Left ventricle myocardium inferior (tissue), 1 donor: Measurements from ENCODE around the gene RIMS1. TPM values are rescaled to one million over a fixed set of nuclear protein-coding genes. Genes with fewer than 3 reads are reported as not detected.

Experiments
- DNase-seq: peaks from one replicate; pipeline ENCODE4 v3.0.0-alpha.2; 2020
- H3K27ac ChIP-seq: fragments of 200-600 bp; replicated peaks from 2 replicates; pipeline ENCODE4 v1.8.0; 2021
- H3K27me3 ChIP-seq: fragments of 200-600 bp; 2 replicates; pipeline ENCODE4 v1.8.0; 2021; ENCODE audit warnings: low read depth
- H3K36me3 ChIP-seq: fragments of 200-600 bp; 2 replicates; pipeline ENCODE4 v1.8.0; 2021
- H3K4me1 ChIP-seq: fragments of 200-600 bp; 2 replicates; pipeline ENCODE4 v1.8.0; 2021
- H3K4me3 ChIP-seq: fragments of 200-600 bp; 2 replicates; pipeline ENCODE4 v1.8.0; 2021; ENCODE audit warnings: mild to moderate bottlenecking, moderate library complexity
- H3K9me3 ChIP-seq: fragments of 200-600 bp; replicated peaks from 2 replicates; pipeline ENCODE4 v1.8.0; 2021
- intact Hi-C: fragments of 100-400 bp; cut with micrococcal nuclease; formaldehyde crosslinking; loops from one replicate; pipeline ENCODE4 v1.11.0; 2022
- total RNA-seq: library from RNA; stranded (reverse); fragmentation: NEBNext Ultra II Directional; extraction: Animal tissue kit (Norgen Biotek cat#: 25700); gene quantifications from one replicate; pipeline ENCODE4 v1.2.1, GENCODE V29; 2021
- TF ChIP-seq, protein P1 (sequence below): fragments of 200-600 bp; IDR thresholded peaks from 2 replicates; pipeline ENCODE4 v1.8.0; 2021; ENCODE audit warnings: antibody characterized with exemption, mild to moderate bottlenecking, borderline replicate concordance
- donor health status: DM: no; HTN: yes; CAD: no; lungs with severe emphysema.

RIMS1 gene
- total RNA-seq, 1 donor from 2014 or later, result 0.93 TPM

DNA sequence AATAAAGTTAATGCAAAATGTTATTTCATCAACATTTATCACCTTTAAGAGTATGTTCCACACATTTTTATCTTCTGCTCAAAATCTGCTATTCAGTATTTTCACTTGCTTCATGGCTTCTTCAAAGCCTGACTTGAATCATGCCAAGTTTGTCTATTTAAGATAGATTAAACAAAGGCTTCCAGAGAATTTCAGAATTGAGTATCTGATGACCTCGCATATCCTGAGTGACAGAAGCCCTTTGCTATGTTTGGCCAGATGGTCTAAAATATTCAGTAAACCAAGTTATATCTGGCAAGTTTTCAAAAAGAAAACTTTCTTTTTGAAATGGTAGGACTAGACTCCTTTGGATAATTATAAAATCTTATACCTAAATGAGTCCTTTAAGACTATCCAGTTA is 386.6 kb downstream of the RIMS1 start:
- no peak overlapping the region for H3K4me3 ChIP-seq
- H3K27me3 ChIP-seq, result no peaks in the 10 kb centered on the region
- no peaks in the 10 kb centered on the region for H3K9me3 ChIP-seq
- TF ChIP-seq, protein P1, sequence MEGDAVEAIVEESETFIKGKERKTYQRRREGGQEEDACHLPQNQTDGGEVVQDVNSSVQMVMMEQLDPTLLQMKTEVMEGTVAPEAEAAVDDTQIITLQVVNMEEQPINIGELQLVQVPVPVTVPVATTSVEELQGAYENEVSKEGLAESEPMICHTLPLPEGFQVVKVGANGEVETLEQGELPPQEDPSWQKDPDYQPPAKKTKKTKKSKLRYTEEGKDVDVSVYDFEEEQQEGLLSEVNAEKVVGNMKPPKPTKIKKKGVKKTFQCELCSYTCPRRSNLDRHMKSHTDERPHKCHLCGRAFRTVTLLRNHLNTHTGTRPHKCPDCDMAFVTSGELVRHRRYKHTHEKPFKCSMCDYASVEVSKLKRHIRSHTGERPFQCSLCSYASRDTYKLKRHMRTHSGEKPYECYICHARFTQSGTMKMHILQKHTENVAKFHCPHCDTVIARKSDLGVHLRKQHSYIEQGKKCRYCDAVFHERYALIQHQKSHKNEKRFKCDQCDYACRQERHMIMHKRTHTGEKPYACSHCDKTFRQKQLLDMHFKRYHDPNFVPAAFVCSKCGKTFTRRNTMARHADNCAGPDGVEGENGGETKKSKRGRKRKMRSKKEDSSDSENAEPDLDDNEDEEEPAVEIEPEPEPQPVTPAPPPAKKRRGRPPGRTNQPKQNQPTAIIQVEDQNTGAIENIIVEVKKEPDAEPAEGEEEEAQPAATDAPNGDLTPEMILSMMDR, result no peak
- H3K27ac ChIP-seq, result no peak overlapping the region
- intact Hi-C loops, result no loop called here
- H3K4me1 ChIP-seq, result no peaks in the 10 kb centered on the region
- H3K36me3 ChIP-seq, result no peaks in the 10 kb centered on the region
- DNase-seq, result no peak

DNA sequence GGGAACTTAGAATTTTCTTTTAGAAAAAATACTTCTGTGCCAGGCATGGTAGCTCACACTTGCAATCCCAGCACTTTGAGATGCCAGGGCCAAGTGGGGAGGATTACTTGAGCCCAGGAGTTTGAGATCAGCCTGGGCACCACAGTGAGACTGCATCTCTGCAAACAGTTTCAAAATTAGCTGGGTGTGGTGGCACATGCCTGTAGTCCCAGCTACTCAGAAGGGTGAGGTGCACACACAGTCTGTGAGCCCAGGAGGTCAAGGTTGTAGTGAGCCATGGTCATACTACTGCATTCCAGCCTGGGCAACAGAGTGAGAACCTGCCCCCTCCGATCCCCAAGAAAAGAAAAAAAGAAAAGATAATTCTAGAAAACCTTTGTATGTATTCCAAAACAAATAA is 389.5 kb downstream of the RIMS1 start:
- Histone ChIP-seq H3K4me1 (no peaks in the 10 kb centered on the region), H3K9me3 (no peaks in the 10 kb centered on the region), H3K4me3 (no peak overlapping the region), H3K27me3 (no peaks in the 10 kb centered on the region), H3K36me3 (no peaks in the 10 kb centered on the region), H3K27ac (no peak overlapping the region)
- intact Hi-C loops, result no loop called here
- TF ChIP-seq, protein P1, result no peak
- DNase-seq, result no peak

DNA sequence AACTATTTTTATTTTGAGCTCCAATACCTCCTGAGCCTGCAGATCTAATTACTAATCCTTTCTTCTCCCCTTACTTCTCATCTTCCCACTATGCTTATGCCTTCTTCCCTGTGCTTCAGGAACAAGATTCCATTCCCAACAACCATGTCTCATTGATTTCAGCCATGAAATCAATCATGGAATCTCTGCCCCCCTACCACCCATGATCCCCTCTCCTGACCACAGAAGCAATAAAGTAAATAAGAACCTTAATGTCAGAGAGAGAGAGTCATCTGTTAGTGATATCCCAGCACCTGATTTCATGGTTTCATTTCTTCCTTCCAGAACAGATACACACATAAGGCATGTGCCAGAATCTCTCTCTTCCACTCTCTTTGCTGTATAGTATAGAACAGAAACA is 395.9 kb downstream of the RIMS1 start:
- Histone ChIP-seq H3K27ac (no peak overlapping the region), H3K4me3 (no peak overlapping the region), H3K27me3 (no peaks in the 10 kb centered on the region), H3K9me3 (no peaks in the 10 kb centered on the region), H3K36me3 (no peaks in the 10 kb centered on the region), H3K4me1 (no peaks in the 10 kb centered on the region)
- no peak for DNase-seq
- TF ChIP-seq, protein P1, result no peak
- intact Hi-C loops, result no loop called here

DNA sequence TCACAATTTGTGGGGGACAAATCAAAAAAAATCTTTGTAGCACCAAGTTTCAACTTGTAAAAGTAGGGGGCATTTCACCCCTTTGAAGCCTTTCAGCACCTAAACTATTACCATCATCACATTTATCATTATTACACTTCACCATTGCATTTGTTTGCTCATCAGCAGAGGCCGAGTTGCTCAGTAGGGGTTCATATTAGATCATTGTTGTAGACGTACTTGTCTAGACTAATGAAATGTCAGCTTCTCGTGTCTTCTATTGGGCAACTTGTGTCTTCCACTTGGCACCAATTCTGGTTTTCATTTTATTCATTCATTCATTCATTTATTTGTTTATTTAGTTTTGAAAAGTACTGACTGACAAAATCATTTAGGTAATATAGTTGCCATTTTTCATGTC is 397.2 kb downstream of the RIMS1 start:
- Histone ChIP-seq H3K4me1 (no peaks in the 10 kb centered on the region), H3K36me3 (no peaks in the 10 kb centered on the region), H3K4me3 (no peak overlapping the region), H3K9me3 (no peaks in the 10 kb centered on the region), H3K27me3 (no peaks in the 10 kb centered on the region), H3K27ac (no peak overlapping the region)
- intact Hi-C loops, result no loop called here
- TF ChIP-seq, protein P1, result no peak
- DNase-seq, result no peak

DNA sequence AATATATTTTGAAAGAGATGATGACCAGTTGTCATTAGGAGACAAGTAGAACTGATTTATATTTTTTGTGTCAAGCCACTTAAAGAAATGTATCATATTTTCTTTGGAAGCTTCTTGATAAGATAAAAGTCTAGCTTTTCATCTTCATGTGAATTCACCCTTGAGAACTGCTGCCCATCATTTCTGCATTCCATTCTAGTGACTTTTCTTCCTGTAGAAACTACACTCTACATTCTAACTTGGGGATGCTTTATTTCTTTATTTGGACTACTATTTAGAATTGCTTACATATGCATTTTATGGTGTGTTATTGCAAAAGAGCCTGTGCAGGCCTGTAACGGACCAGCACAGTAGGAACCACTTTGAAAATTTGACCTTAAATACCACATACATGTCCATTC is 400.6 kb downstream of the RIMS1 start:
- intact Hi-C loops, result no loop called here
- H3K4me3 ChIP-seq, result no peak overlapping the region
- no peaks in the 10 kb centered on the region for H3K9me3 ChIP-seq
- H3K4me1 ChIP-seq, result no peaks in the 10 kb centered on the region
- H3K27me3 ChIP-seq, result no peaks in the 10 kb centered on the region
- TF ChIP-seq, protein P1, result no peak
- no peak overlapping the region for H3K27ac ChIP-seq
- no peaks in the 10 kb centered on the region for H3K36me3 ChIP-seq
- DNase-seq, result no peak

DNA sequence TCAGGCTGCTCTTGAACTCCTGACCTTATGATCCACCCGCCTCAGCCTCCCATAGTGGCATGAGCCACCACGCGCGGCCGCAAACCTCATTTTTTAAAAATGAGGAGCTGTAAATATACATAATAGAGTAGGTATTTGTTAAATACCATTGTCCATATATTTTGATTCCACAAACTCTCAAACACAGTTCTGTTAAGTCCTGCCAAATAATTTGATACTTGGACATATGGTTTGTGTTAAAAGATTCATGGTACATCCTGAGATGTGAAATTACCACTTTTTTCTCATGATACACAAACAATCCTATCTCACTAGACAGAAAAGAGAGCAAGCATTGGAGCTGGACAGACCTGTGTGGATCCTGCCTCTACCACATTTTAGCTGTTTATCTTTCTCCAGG is 401.5 kb downstream of the RIMS1 start:
- Histone ChIP-seq H3K9me3 (no peaks in the 10 kb centered on the region), H3K27ac (no peak overlapping the region), H3K4me1 (no peaks in the 10 kb centered on the region), H3K27me3 (no peaks in the 10 kb centered on the region), H3K4me3 (no peak overlapping the region), H3K36me3 (no peaks in the 10 kb centered on the region)
- TF ChIP-seq, protein P1, result no peak
- DNase-seq, result no peak
- intact Hi-C loops, result no loop called here
